Osteoblast (primary cell): ENCODE measurements around the gene DDX56. TPM values are rescaled to one million over a fixed set of nuclear protein-coding genes. Genes with fewer than 3 reads are reported as not detected.
A peak's percentile ranks its signal among the peaks of the same experiment; 100 is the strongest.

Source experiments
- DNase-seq: peaks from one replicate; pipeline ENCODE4 v3.0.0; 2011; ENCODE audit warnings: low spot score, mixed read lengths; ENCODE audit not compliant: insufficient read length; ENCODE audit errors: missing footprints
- H2AFZ ChIP-seq: 2 replicates; pipeline ENCODE4 v1.6.0; 2011; ENCODE audit warnings: mild to moderate bottlenecking, low read length
- H3K27ac ChIP-seq: 2 replicates; pipeline ENCODE4 v1.5.1; 2011; ENCODE audit warnings: mild to moderate bottlenecking, low read depth, low read length, moderate library complexity
- H3K27me3 ChIP-seq: 2 replicates; pipeline ENCODE4 v1.6.0; 2012; ENCODE audit warnings: mild to moderate bottlenecking, control low read depth, inconsistent platforms, low read length, moderate library complexity; ENCODE audit not compliant: insufficient read depth
- H3K36me3 ChIP-seq: 2 replicates; pipeline ENCODE4 v1.5.1; 2011; ENCODE audit warnings: mild to moderate bottlenecking, low read length, control low read depth, moderate library complexity; ENCODE audit not compliant: insufficient read depth
- H3K4me1 ChIP-seq: 2 replicates; pipeline ENCODE4 v1.5.1; 2011; ENCODE audit warnings: mild to moderate bottlenecking, low read length, control low read depth, moderate library complexity; ENCODE audit not compliant: insufficient read depth
- H3K4me2 ChIP-seq: 2 replicates; pipeline ENCODE4 v1.6.0; 2011; ENCODE audit warnings: mild to moderate bottlenecking, low read length; ENCODE audit not compliant: insufficient read depth
- H3K4me3 ChIP-seq: fragments of 200-600 bp; sonication (generic); 3 replicates; pipeline ENCODE4 v1.5.1; 2012; ENCODE audit warnings: mild to moderate bottlenecking, low read length, inconsistent platforms; ENCODE audit not compliant: insufficient read depth
- H3K79me2 ChIP-seq: 2 replicates; pipeline ENCODE4 v1.6.0; 2012; ENCODE audit warnings: mild to moderate bottlenecking, low read length, control low read depth, inconsistent platforms; ENCODE audit not compliant: insufficient read depth
- H3K9me3 ChIP-seq: 2 replicates; pipeline ENCODE4 v1.5.1; 2011; ENCODE audit warnings: low read depth, low read length, control low read depth
- H4K20me1 ChIP-seq: 2 replicates; pipeline ENCODE4 v1.6.0; 2012; ENCODE audit warnings: mild to moderate bottlenecking, low read length, control low read depth; ENCODE audit not compliant: insufficient read depth
- CTCF ChIP-seq: IDR thresholded peaks from 2 replicates; pipeline ENCODE4 v1.5.1; 2011; ENCODE audit warnings: mild to moderate bottlenecking, low read depth, low read length, moderate library complexity; ENCODE audit errors: extremely low read depth
- total RNA-seq: library from RNA; depleted of rRNA; stranded (reverse); fragments of >200 nt; gene quantifications from 2 replicates; pipeline ENCODE4 v1.2.3, GENCODE V29; 2012

Gene DDX56
- total RNA-seq, 1 donor, result 34.7 TPM

GRCh38 chr7:44547536-44548231, 26.0 kb downstream of the DDX56 start:
- Histone ChIP-seq H3K27me3 (peaks cover 13% of the 10 kb centered on the region), H3K4me1 (peaks cover 3% of the 10 kb centered on the region), H3K4me2 (peak overlapping the region; percentile 65), H3K4me3 (no peak overlapping the region), H3K36me3 (no peaks in the 10 kb centered on the region), H3K79me2 (no peaks in the 10 kb centered on the region), H3K9me3 (no peaks in the 10 kb centered on the region), H2AFZ (no peak overlapping the region), H3K27ac (no peak overlapping the region), H4K20me1 (no peaks in the 10 kb centered on the region)
- TF ChIP-seq CTCF, result no peak
- no peak for DNase-seq

- peak; percentile 48 for DNase-seq
- Histone ChIP-seq H3K4me3 (no peak overlapping the region), H3K36me3 (no peaks in the 10 kb centered on the region), H3K4me2 (no peak overlapping the region), H3K79me2 (no peaks in the 10 kb centered on the region), H3K27ac (no peak overlapping the region), H4K20me1 (no peaks in the 10 kb centered on the region), H2AFZ (no peak overlapping the region), H3K9me3 (no peaks in the 10 kb centered on the region), H3K27me3 (no peaks in the 10 kb centered on the region), H3K4me1 (peaks cover 3% of the 10 kb centered on the region)
- TF ChIP-seq CTCF, result no peak
Observed at GRCh38 chr7:44541876-44542610, 31.7 kb downstream of the DDX56 start.

GRCh38 chr7:44541028-44541869, 32.5 kb downstream of the DDX56 start, which contains the start of gene NPC1L1:
NPC1L1 (minus strand) TSS chr7:44541330; CDS start chr7:44541259, 71 bp downstream.
- Histone ChIP-seq H3K4me2 (no peak within 1 kb of the TSS), H3K9me3 (no peaks in the 10 kb centered on the region), H3K4me1 (peaks cover 3% of the 10 kb centered on the region), H4K20me1 (no peaks in the 10 kb centered on the region), H3K4me3 (no peak within 1 kb of the TSS), H3K27me3 (no peaks in the 10 kb centered on the region), H2AFZ (no peak within 1 kb of the TSS), H3K36me3 (no peaks in the 10 kb centered on the region), H3K27ac (no peak within 1 kb of the TSS), H3K79me2 (no peaks in the 10 kb centered on the region)
- TF ChIP-seq CTCF, result no peak
- DNase-seq, result peak; percentile 45
